Activated T-cell treated with anti-CD3 and anti-CD28 coated beads, Interleukin-2, amount 50 U/mL, for 1 hour (primary cell): ENCODE results near the gene TCERG1.
"Not testable (repeated sequence)": the region's sequence is repeated elsewhere in the genome, so short reads cannot be mapped to it uniquely, and the experiment has no call there.

Source experiments
- DNase-seq: peaks from one replicate; pipeline ENCODE4 v3.0.0-alpha.2; 2020

The TCERG1 gene

DNA sequence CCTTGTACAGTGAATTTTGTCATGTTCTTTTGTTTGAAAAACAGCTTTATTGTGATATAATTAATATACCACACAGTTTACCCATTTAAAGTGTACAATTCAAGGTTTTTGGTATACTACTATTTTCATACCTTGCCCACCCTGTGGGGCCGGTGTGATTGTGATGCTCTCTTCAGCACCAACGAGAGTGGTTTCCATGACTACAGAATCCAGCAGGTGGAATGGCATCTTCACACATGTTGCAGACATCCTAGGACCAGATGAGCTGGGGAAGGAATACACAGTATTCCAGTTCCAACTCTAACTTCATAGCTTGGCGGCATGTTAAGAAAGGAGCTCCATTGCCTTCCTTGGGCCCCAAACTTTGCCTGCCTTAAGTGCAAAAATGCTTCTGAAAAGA, 76.6 kb downstream of the TCERG1 start:
- DNase-seq, result no peak

DNA sequence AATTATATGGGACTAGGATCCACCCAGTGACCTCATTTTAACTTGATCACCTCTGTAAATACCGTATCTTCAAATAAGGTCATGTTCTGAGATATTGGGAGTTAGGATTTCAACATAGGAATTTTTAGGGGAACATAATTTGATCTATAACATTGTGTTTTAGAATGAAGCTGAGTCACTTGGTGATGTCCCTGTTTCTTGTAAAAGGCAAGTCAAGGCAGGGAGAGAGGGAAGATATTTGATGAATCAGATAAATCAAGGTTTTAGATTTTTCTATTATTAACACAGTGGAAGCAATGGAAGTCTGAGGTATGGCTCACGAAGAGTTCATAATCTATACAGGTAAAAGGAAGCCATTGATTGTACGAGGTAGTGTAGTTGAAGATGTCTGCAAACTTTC, 80.7 kb downstream of the TCERG1 start:
- no peak for DNase-seq

DNA sequence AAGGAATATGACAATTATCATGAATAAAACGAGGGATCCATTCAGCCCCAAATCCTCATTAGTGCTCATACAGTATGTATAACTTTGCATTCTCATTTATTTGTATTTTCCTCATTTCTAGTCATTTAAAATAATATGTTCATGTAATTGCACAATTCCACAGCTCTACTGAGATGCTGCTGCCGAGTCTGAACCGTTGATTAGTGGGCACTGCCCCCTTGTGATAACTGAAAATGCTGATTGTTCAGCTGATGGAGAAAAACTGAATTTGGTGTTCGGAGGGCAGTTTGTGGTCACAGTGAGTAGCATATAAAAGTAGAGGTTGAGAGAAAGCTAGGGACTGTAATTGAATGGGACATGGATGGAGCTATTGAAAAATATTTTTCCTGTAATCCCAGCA, 81.1 kb downstream of the TCERG1 start:
- DNase-seq, result no peak

DNA sequence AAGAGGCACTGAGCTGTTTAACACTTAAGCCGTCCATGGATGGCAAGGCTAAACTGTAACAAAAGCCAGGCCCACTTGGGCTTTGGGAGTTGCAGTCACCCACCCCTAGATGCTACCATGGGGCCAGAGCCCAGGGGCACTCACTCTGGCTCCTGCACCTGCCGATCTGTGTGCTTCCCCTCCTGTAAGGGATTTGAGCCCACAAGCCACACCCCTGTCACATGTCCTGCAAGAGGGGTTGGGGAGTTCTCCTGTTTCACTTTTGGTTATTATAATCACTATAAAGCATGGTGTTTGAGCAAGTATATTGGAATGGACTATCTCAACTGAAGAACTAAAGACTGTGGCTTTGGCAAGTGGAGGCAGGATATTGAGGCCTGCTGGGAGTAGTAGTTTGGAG, 82.9 kb downstream of the TCERG1 start:
- no peak for DNase-seq

DNA sequence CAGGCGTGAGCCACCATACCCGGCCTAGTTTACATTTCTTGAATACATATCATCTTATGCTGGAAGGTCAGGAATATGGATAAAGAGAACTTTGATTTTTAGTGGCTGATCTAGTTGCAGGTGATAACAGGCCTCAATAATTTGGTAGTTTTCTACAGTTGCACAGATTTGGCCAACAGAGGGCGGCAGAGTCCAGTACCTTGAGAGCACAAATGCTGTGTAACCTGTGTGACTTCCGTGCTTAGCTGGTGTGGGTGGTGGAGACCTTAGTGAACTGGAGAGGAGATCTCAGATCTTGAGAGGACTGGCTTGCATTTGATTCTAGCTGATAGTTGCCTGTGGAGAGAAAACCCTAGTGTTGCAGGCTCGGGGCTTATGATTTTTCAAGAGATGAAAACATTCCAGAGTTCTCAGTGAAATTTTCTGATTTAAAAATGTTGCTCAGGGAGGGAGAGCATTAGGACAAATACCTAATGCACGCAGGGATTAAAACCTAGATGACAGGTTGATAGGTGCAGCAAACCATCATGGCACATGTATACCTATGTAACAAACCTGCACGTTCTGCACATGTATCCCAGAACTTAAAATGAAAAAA, 86.2 kb downstream of the TCERG1 start:
- peak; percentile 63 for DNase-seq

DNA sequence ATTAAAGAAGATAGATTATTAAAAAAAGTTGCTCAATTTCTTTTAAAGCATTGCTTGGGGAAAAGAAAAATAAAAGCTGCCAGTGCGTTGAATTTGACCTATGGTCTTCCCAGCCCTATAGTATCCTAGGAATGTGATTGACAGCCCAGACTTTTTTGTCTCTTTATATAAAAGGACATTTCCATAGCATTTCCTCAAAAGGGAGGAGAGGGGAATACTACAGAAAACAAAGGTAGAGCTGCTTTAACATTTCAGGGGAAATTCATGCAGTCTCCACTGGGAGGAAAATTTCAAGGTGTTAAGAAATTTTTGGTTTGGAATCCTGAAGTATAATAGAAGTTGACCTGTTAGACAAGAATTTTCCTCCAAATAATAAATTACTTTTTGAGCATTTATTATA, 86.7 kb downstream of the TCERG1 start:
- DNase-seq, result no peak

DNA sequence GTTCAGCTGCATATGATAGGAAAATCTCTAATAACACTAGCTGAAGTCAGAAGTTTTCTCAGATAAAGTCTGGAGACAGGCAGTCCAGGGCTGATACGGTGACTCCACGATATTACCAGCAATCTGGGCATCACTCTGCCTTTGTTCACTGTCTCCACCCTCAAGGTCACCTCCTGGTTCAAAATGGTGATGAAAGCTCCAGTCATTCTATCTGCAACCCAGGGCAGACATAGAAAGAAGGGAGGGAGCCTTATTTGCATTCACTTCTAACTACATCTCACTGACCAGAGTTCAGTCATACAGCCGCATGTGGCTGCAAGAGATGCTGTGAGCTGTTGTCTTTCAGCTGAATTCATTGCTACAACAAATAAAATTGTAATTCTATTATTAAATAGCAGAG, 91.3 kb downstream of the TCERG1 start:
- DNase-seq, result no peak

DNA sequence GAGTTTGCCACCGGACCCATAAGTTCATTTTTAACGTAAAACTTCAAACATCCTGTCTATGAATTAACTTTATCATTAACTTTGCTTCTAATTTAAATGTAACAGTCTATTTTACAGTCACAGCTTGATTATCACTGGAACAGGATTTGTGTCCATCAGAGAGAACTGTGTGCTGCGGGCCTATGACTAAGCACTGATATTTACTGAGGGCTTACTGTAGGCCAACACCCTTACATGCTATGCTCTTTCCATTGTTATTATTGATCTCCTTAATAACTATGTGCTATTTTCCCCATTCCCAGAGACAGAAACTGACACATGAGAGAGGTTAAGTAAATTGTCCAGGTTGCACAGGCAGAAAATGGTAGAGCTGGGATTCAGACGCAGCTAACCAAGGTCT, 92.8 kb downstream of the TCERG1 start:
- no peak for DNase-seq

DNA sequence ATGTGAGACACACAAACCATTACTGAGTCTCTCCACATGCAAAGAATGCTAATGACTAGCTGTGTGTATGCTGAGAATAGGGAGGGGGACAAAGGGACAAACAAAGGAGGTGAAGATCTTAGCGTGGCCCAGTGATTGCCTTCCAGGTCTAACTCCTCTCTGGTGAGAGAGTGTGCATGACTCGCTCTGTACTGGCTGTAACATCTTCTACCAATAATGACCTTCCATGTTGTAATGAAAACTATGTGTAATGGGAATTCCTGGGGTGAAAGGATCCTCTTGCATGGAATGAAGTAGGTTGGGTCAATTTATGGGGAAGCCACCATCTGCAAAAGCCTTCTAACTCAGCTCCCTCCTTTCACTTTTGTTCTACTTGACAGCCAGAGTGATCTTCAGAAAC, 93.3 kb downstream of the TCERG1 start:
- DNase-seq, result no peak

DNA sequence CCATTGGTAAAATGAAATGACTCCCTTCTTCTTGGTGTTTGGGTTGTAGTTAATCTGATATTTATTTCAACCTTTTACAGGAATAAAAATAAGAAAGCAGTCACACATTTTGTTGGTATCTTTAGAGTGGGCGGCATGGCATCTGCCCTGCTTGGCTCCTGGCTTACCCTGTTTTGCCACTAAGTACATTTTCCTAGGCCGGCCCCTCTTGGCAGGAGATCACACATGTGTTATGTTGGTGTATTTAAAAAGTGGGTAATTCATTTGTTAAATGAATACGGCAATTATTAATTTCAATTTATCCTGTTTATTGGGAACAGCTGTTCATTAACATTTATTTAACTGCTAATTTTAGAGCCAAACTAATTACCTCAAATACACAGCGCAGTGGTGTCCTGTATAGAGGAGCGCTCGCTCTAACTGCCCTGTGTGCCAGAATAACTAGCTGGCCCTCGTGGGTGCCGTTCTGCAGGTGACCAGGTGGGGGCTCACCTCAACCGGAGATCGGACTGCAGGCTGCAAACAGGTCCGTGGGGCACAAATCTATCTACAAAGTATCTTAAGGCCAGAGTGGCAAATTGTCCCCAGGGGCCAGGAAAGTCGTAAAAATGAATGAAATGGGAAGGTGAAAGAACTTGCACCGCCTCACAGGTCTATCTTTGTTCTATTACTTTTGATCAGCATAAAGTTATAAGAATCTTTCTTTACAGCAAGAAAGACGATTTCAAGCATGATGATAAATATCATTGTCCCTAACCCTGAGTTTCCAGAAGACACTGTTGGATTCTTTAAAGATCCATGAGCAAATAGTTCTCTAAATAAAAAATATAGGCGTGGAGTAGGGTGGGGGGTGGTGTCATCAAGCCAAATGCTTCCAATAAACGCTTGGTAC, 95.1 kb downstream of the TCERG1 start:
- peak; percentile 73 for DNase-seq

DNA sequence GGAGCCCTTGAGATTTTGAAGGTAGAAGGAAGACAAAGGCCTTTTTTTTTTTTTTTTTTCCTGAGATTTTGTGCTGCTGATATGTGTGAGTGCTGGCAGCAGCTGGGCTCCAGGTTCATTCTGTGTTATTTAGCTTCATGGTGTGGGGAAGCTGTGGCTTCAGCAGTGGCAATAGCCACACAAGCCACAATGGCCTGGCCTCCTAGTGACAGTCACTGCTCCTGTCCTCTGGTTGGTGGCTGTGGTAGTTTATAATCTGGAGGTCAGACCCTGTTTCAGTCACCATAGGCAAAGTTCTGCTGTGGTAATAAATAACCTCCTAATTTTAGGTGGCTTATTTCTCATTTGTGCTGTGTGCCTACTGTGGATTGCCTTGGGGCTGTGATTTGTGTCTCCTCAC, 97.1 kb downstream of the TCERG1 start:
- no peak for DNase-seq

DNA sequence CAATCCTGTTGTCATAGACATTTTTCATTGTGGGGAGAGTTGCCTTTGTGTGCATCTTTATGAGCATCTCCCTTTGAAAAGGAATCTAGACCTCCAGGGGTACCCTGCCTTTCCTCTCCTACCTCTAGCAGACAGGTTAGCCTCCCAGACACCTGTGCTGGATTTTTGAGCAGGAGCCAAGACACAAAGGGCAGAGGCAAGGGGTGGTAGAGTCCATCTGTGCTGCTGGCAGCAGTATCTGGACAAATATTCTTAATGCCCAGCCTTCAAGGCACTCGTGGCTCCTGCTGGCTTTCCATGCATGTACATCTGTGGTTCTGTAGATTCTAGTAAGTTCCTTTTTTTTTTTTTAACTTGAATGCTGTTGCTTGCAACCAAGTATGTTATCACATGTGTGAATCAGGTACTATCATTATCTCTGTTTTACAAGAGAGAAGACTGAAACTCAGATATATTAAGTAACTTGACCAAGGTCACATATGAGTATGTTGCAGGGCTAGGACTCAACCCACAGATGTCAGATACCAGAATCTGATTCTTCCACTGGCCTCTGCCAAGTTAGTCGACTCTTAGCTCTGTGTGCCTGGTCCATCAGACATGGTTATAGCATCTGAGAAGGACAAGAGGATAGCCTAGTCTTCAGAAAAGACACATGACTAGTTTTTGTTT, 101.8 kb downstream of the TCERG1 start:
- no peak for DNase-seq

DNA sequence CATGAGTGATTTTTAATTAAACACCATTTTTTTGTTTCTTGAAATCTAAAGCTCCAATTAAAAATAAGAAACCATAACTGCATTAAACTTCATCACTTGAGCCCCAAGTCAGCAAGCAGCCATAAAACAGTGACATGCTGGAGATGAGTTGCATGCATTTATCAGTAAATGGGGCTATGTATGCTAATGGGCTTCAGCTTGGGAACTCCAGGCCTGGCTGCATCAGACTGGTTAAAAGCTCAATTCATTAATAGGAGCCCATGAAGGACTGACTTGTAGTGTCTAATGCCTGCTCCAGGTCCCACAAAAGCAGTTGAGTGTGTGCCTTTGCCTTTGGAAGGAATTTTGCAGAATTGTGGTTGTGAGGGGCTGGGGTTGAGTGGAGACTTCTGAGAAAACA, 102.5 kb downstream of the TCERG1 start:
- no peak for DNase-seq

DNA sequence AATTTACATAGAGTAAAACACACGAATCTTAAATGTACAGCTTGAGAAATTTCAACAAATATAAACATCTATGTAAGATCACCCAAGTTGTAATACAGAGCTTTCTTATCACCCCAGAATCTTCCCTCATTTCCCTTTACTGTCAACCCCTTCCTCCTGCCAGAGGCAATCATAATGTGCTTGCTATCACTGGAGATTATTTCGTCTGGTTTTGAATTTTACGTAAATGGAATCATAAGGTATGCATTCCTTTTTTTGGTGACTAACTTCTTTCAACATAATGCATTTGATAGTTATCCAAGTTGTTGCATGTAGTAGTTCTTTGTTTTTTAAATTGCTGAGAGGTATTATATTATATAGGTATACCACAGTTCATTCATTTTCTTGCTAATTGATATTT, 106.3 kb downstream of the TCERG1 start:
- DNase-seq, result no peak

DNA sequence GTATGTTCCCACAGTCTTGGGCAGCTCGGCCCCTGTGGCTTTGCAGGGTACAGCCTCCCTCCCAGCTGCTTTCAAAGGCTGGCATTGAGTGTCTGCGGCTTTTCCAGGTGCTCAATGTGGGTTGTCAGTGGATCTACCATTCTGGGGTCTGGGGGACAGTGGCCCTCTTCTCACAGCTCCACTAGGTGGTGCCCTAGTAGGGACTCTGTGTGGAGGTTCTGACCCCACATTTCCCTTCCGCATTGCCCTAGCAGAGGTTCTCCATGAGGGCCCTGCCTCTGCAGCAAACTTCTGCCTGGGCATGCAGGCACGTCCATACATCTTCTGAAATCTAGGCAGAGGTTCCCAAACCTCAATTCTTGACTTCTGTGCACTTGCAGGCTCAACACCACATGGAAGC, 109.8 kb downstream of the TCERG1 start:
- not testable (repeated sequence) for DNase-seq

DNA sequence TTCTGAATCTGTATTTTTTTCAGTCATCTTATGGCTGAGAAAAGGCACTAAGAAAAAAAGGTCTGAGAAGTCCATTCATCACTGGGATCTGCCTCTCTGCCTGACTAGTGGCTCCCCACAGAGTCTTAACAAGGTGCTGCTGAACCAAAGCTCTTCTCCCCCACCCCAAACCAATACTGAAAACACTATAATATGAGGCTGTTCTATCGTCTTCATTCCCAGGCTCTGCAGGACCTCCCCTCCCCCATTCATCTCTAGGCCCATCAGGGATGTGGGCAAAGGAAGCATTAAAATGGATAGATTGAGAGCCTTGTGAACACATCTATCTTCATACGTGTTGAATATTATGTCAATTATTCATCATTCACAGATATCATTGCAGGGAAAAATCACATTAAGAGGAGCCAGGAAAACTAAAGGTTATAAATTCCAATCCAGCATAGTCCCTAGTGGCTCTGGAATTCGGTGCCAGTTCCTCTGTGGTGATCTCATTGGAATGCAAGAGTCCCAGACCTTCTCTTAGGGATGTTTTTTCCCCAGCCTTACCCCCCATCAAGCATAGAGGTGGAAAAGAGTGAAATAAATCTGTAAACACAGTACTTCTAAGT, 113.2 kb downstream of the TCERG1 start:
- DNase-seq, result no peak
